Neuronal stem cell (in vitro differentiated cells): ENCODE measurements around the gene FCAMR. TPM values are rescaled to one million over a fixed set of nuclear protein-coding genes. Genes with fewer than 3 reads are reported as not detected.

Source experiments
- DNase-seq: peaks from one replicate; pipeline ENCODE4 v3.0.0-alpha.2; 2013; ENCODE audit warnings: low spot score
- H2AFZ ChIP-seq: one replicate; pipeline ENCODE4 v1.6.1; 2013; ENCODE audit warnings: mild to moderate bottlenecking, low read length, inconsistent platforms
- H2AK5ac ChIP-seq: 2 replicates; pipeline ENCODE4 v1.6.1; 2013; ENCODE audit warnings: low read depth, mild to moderate bottlenecking, inconsistent platforms, low read length, moderate library complexity, mixed read lengths
- H2BK120ac ChIP-seq: 2 replicates; pipeline ENCODE4 v1.6.1; 2013; ENCODE audit warnings: low read depth, mild to moderate bottlenecking, inconsistent platforms, low read length, moderate library complexity, mixed read lengths
- H2BK12ac ChIP-seq: one replicate; pipeline ENCODE4 v1.6.1; 2013; ENCODE audit warnings: low read length, inconsistent platforms
- H2BK15ac ChIP-seq: 2 replicates; pipeline ENCODE4 v1.6.1; 2013; ENCODE audit warnings: mild to moderate bottlenecking, low read length, inconsistent platforms, mixed read lengths
- H2BK5ac ChIP-seq: one replicate; pipeline ENCODE4 v1.6.1; 2013; ENCODE audit warnings: inconsistent platforms, mild to moderate bottlenecking, low read length, moderate library complexity
- H3K14ac ChIP-seq: one replicate; pipeline ENCODE4 v1.6.1; 2013; ENCODE audit warnings: low read length, inconsistent platforms
- H3K18ac ChIP-seq: 2 replicates; pipeline ENCODE4 v1.6.1; 2013; ENCODE audit warnings: low read length, inconsistent platforms
- H3K23ac ChIP-seq: 2 replicates; pipeline ENCODE4 v1.6.1; 2013; ENCODE audit warnings: low read depth, mild to moderate bottlenecking, mixed read lengths, low read length, inconsistent platforms; ENCODE audit not compliant: poor library complexity
- H3K27ac ChIP-seq: replicated peaks from 3 replicates; pipeline ENCODE4 v1.5.1; 2013; ENCODE audit warnings: low read length, inconsistent platforms
- H3K27me3 ChIP-seq, 3 experiments: 2 replicates each; pipeline ENCODE4 v1.6.1; 2013; ENCODE audit warnings: low read length in 3 of 3, mild to moderate bottlenecking in 2 of 3, inconsistent platforms in 1 of 3, low read depth in 1 of 3, mixed read lengths in 1 of 3, moderate library complexity in 1 of 3; ENCODE audit not compliant: control insufficient read depth in 3 of 3, insufficient read depth in 3 of 3
- H3K36me3 ChIP-seq, 2 donors: replicated peaks in 1 of 2; 2 replicates each; pipeline ENCODE4 v1.6.1; 2013; ENCODE audit warnings: low read length in 2 of 2; ENCODE audit not compliant: control insufficient read depth in 2 of 2, insufficient read depth in 2 of 2
- H3K4ac ChIP-seq: 2 replicates; pipeline ENCODE4 v1.6.1; 2013; ENCODE audit warnings: inconsistent platforms, mild to moderate bottlenecking, low read length, moderate library complexity
- H3K4me1 ChIP-seq, 2 donors: 1 replicate in 1 of 2; 2 replicates in 1 of 2; pipeline ENCODE4 v1.6.1; 2013; ENCODE audit warnings: low read length in 2 of 2, low read depth in 1 of 2; ENCODE audit not compliant: control insufficient read depth in 2 of 2, insufficient read depth in 1 of 2
- H3K4me2 ChIP-seq: one replicate; pipeline ENCODE4 v1.6.1; 2013; ENCODE audit warnings: mild to moderate bottlenecking, low read length, inconsistent platforms; ENCODE audit not compliant: insufficient read depth, poor library complexity, severe bottlenecking
- H3K4me3 ChIP-seq, 2 donors: 2 replicates each; pipeline ENCODE4 v1.5.1; 2013; ENCODE audit warnings: low read length in 2 of 2, mild to moderate bottlenecking in 2 of 2, inconsistent platforms in 1 of 2, moderate library complexity in 1 of 2
- H3K79me1 ChIP-seq: one replicate; pipeline ENCODE4 v1.6.1; 2013; ENCODE audit warnings: low read depth, mild to moderate bottlenecking, inconsistent platforms, low read length, moderate library complexity
- H3K9ac ChIP-seq: one replicate; pipeline ENCODE4 v1.6.1; 2013; ENCODE audit warnings: mild to moderate bottlenecking, low read depth, low read length, inconsistent platforms; ENCODE audit not compliant: poor library complexity
- H3K9me3 ChIP-seq, 2 donors: replicated peaks in 1 of 2; 2 replicates each; pipeline versions ENCODE3 to v1.6.1; 2013; ENCODE audit warnings: low read length in 2 of 2, mild to moderate bottlenecking in 2 of 2, inconsistent platforms in 1 of 2, low read depth in 1 of 2, mixed read lengths in 1 of 2, moderate library complexity in 1 of 2; ENCODE audit not compliant: control insufficient read depth in 2 of 2, insufficient read depth in 1 of 2
- H4K8ac ChIP-seq: one replicate; pipeline ENCODE4 v1.6.1; 2013; ENCODE audit warnings: low read depth, mild to moderate bottlenecking, inconsistent platforms, low read length, moderate library complexity
- H4K91ac ChIP-seq: one replicate; pipeline ENCODE4 v1.6.1; 2013; ENCODE audit warnings: low read length, low read depth, mild to moderate bottlenecking, inconsistent platforms; ENCODE audit not compliant: poor library complexity
- WGBS, 2 donors: extraction: QIAGEN DNeasy Blood & Tissue Kit; methylation state at CpG; one replicate each; pipeline ENCODE4 v1.1.7; 2013; ENCODE audit warnings: missing lambda C conversion rate in 2 of 2, mixed read lengths in 1 of 2; ENCODE audit not compliant: insufficient read length in 2 of 2, insufficient replicate concordance in 1 of 2; ENCODE audit errors: extremely low coverage in 2 of 2; 5-methylcytosine and 5-hydroxymethylcytosine counted together
- polyA plus RNA-seq, 2 experiments: library from polyadenylated mRNA; stranded (reverse); fragments of 200-250 nt; gene quantifications; one replicate each; pipeline ENCODE4 v1.2.3, GENCODE V29; 2013

The FCAMR gene
- polyA plus RNA-seq (2013, experiment 1 of 2) = not detected
- polyA plus RNA-seq (2013, experiment 2 of 2) = not detected

- no peaks in the 10 kb centered on the region for H3K4me1 ChIP-seq
- no peak within 1 kb of the TSS for H2BK5ac ChIP-seq
- peaks cover 0 to 17% (median 0%) of the 10 kb centered on the region in 3 experiments for H3K27me3 ChIP-seq
- no peaks in the 10 kb centered on the region for H3K9me3 ChIP-seq
- H3K23ac ChIP-seq = no peak within 1 kb of the TSS
- no peak within 1 kb of the TSS for H4K91ac ChIP-seq
- H3K27ac ChIP-seq = no peak within 1 kb of the TSS
- no peak within 1 kb of the TSS for H3K9ac ChIP-seq
- no peak within 1 kb of the TSS for H3K4me3 ChIP-seq
- H2BK15ac ChIP-seq = no peak within 1 kb of the TSS
- H3K4ac ChIP-seq = no peak within 1 kb of the TSS
- H3K79me1 ChIP-seq = no peaks in the 10 kb centered on the region
- no peak within 1 kb of the TSS for H3K14ac ChIP-seq
- no peak within 1 kb of the TSS for H2AFZ ChIP-seq
- H3K18ac ChIP-seq = no peak within 1 kb of the TSS
- no peaks in the 10 kb centered on the region for H3K36me3 ChIP-seq
- H2BK12ac ChIP-seq = no peak within 1 kb of the TSS
- H4K8ac ChIP-seq = no peak within 1 kb of the TSS
- H2AK5ac ChIP-seq = no peak within 1 kb of the TSS
- DNase-seq = no peak
- no peak within 1 kb of the TSS for H3K4me2 ChIP-seq
- WGBS, 2 donors = no CpG with 5 or more reads among the region's 2 CpGs
- no peak within 1 kb of the TSS for H2BK120ac ChIP-seq
These were observed at the start of gene FCAMR for GRCh38 chr1:206970446-206970845. TSS of gene FCAMR (minus strand) at chr1:206970460. CDS start at chr1:206970125, 335 bp downstream.

- Histone ChIP-seq H3K27me3 (peaks cover 0 to 40% (median 0%) of the 10 kb centered on the region in 3 experiments), H2BK120ac (no peak overlapping the region), H2BK15ac (no peak overlapping the region), H3K9me3 (no peaks in the 10 kb centered on the region), H3K79me1 (no peaks in the 10 kb centered on the region), H3K36me3 (no peaks in the 10 kb centered on the region), H2BK12ac (no peak overlapping the region), H2BK5ac (no peak overlapping the region), H3K18ac (no peak overlapping the region), H3K9ac (no peak overlapping the region), H3K4ac (no peak overlapping the region), H3K4me3 (no peak overlapping the region), H3K4me2 (no peak overlapping the region), H3K23ac (no peak overlapping the region), H3K4me1 (peaks cover 2 to 3% of the 10 kb centered on the region in 2 donors), H3K14ac (no peak overlapping the region), H2AFZ (no peak overlapping the region), H2AK5ac (no peak overlapping the region), H3K27ac (no peak overlapping the region), H4K8ac (no peak overlapping the region), H4K91ac (no peak overlapping the region)
- no peak for DNase-seq
- WGBS, 2 donors = no CpG with 5 or more reads among the region's 2 CpGs
These were observed 49.4 kb upstream of the FCAMR start for GRCh38 chr1:207019661-207020060.

GRCh38 chr1:207019161-207019560 is 48.9 kb upstream of the FCAMR start:
- Histone ChIP-seq H4K91ac (no peak overlapping the region), H4K8ac (no peak overlapping the region), H3K4me1 (peaks cover 0 to under 1% of the 10 kb centered on the region in 2 donors), H3K4ac (no peak overlapping the region), H2AFZ (no peak overlapping the region), H3K9ac (no peak overlapping the region), H2BK15ac (no peak overlapping the region), H3K9me3 (no peaks in the 10 kb centered on the region), H2BK5ac (no peak overlapping the region), H3K4me3 (no peak overlapping the region), H2BK12ac (no peak overlapping the region), H3K4me2 (no peak overlapping the region), H3K36me3 (no peaks in the 10 kb centered on the region), H3K14ac (no peak overlapping the region), H3K79me1 (no peaks in the 10 kb centered on the region), H2AK5ac (no peak overlapping the region), H3K27me3 (peaks cover 0 to 40% (median 0%) of the 10 kb centered on the region in 3 experiments), H3K18ac (no peak overlapping the region), H2BK120ac (no peak overlapping the region), H3K27ac (no peak overlapping the region), H3K23ac (no peak overlapping the region)
- WGBS, 2 donors = no CpG with 5 or more reads among the region's 2 CpGs
- no peak for DNase-seq

- no peak overlapping the region for H3K14ac ChIP-seq
- H2BK12ac ChIP-seq = no peak overlapping the region
- no peak for DNase-seq
- H4K91ac ChIP-seq = no peak overlapping the region
- H3K9me3 ChIP-seq = no peaks in the 10 kb centered on the region
- H2AK5ac ChIP-seq = no peak overlapping the region
- H3K4me2 ChIP-seq = no peak overlapping the region
- H3K27me3 ChIP-seq = peaks cover 0 to 37% (median 0%) of the 10 kb centered on the region in 3 experiments
- H2AFZ ChIP-seq = no peak overlapping the region
- H3K79me1 ChIP-seq = no peaks in the 10 kb centered on the region
- H3K18ac ChIP-seq = no peak overlapping the region
- H3K4me3 ChIP-seq = no peak overlapping the region
- H3K9ac ChIP-seq = no peak overlapping the region
- H4K8ac ChIP-seq = no peak overlapping the region
- H3K4ac ChIP-seq = no peak overlapping the region
- no peak overlapping the region for H2BK5ac ChIP-seq
- no CpG with 5 or more reads among the region's 4 CpGs for WGBS, 2 donors
- H3K23ac ChIP-seq = no peak overlapping the region
- H3K36me3 ChIP-seq = no peaks in the 10 kb centered on the region
- H3K4me1 ChIP-seq = no peaks in the 10 kb centered on the region
- no peak overlapping the region for H2BK15ac ChIP-seq
- no peak overlapping the region for H3K27ac ChIP-seq
- no peak overlapping the region for H2BK120ac ChIP-seq
These were observed 48.4 kb upstream of the FCAMR start for GRCh38 chr1:207018707-207019106.
